DMS53 treated with DMSO at 0.1 percent for 48 hours (cell line): ENCODE measurements around the gene POMGNT2.

Experiments
- DNase-seq: peaks from one replicate; lab custom pipeline; 2025; ENCODE audit not compliant: unreplicated experiment; lab: John Stamatoyannopoulos, UW

Gene POMGNT2

GRCh38 chr3:43105596-43106292, at the start of gene POMGNT2:
Gene POMGNT2, minus strand, starts transcription at chr3:43106079. Its CDS starts 24,648 bp downstream, at chr3:43081431.
- peak; percentile 50 for DNase-seq

- DNase-seq: no peak
Measured at GRCh38 chr3:43154980-43155379, 49.1 kb upstream of the POMGNT2 start.

DNA sequence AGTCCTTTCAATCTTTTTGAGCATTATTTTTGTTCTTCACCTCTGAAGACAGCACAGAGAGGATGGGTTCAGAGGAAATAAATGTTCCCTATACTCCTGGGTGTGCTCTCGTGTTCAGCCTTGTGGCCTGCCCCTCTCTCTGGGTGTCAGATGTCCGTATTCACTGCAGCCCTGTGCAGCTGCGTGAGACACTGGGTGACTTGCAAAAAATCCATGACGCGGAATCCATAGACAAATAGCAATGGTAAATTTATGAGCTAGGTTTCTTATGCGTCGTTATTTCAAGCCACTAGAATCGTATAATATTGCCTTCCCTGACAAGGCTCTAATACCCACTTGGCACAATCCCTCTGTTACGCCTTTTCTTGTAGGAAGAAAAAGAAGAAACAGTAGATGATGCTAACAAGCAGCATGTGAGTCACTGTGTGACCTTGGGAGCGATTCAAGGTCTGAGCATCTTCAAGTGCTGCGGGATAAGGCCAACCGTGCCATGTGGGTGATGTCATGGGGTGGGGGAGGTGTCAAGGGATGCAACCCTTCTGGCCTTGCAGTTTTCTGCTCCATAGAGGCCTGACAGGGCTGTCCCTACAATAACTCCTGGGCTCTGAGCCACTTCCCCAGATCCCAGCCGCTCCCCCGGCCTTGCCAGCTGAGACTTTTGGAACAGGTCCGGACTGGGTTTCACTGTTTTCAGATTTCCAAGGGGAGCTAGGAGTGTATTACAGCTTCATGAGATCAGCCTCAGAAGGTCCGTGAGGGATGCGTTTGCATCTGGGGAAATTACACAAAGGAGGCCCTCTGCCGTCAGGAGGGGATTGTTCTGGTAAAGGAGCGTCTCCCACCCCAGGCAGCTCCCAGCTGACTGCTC, 47.6 kb upstream of the POMGNT2 start:
- no peak for DNase-seq

- no peak for DNase-seq
Measured at GRCh38 chr3:43152649-43153048, 46.8 kb upstream of the POMGNT2 start.

GRCh38 chr3:43148033-43148432, 42.2 kb upstream of the POMGNT2 start:
- no peak for DNase-seq

DNA sequence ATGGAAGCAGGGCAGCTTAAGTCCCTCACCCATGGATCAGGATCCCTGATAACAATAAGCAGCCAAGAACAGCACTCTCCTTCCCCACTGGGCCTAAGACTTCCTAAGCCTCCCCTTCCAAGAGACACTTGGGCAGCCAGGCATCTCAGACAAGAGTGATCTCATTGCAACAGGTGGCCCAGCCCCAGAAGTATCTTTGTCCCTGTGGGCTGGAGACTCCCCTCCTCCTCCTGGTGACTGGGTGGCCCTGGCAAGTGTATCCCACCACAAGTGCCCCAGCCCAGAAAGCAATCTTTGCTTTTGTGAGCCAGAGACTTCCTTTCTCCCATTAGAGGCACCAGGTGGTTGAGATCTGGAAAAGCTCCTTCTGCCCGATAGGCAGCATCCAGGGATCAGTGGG, 40.7 kb upstream of the POMGNT2 start:
- no peak for DNase-seq

DNA sequence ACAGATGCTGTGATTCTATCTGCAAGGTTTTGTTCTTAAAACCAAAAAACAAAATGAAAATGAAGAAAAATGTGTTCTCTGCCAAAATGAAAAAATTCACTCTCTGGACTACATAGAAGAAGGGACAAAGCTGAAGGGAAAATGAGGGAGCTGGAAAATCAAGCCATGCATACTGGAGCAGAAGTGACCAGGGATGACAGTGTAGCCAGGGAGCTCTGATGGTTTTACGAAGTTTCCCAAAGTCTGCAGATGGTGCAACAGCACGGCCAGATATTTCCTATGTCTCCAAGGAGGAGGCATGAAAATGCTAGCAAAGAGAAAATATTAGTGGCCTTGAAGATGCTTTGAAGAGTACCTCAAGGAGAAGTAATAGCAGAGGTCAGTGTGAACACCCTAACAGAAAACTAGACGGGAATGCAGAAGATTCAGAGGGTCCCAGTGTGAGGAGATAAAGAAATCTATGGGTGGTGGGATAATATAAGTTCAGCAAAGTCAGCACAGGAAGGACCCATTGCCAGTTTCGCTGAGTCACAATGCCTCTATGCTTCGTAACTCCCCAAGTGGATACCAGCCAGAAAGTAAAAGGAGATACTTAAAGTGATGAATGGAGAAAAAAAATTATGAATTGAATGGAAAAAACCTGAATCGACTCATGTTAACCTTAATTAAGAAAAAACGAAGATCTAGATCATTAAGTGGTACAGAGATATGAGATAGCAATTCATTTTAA, 39.0 kb upstream of the POMGNT2 start:
- DNase-seq: no peak

DNA sequence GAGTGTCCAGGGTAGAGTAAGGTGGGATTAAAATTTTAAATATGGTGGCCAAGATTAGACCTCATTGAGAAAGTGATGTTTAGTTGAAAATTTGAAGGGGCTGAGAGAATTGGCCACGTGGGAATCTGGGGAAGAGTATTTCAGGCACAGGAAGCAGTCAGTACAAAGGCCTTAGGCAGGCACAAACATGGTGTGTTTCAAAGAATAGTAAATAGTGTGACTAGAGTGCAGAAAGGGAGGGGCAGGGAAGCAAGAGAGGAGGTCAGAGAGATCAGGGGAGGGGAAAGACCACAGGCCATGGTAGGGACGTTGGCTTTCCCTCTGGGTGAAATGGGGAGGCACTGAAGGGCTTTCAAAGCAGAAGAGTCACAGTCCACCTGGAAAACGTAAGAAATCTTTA, 36.6 kb upstream of the POMGNT2 start:
- DNase-seq: no peak

DNA sequence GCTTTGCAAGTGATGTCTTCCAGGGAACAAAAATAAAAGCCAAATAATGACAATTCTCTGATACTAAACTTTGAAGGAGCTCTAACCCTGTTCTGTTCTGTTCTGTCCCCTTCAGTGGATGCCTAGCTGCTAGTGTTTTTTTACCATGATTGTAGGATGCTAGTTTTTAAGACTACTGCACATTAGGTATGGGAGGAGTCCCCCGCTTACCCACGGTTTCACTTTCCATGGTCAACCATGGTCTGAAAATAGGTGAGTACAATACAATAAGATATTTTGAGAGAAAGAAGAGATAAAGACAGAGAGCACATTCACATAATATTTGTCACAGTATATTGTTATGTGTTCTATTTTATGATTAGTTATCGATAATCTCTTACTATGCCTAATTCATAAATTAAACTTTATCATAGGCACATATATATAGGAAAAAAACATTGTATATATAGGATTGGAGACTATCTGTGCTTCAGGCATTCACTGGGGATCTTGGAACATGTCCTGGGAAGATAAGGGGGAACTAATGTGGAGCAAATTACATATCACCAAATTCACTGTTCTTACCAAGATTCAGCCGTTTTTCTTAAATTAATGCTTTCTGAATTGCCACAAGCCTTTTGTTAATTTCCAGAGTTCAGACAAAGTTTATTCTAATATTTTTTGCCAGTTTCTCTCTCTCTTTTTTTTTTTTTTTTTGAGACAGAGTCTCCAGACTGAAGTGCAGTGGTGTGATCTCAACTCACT, 32.8 kb upstream of the POMGNT2 start:
- no peak for DNase-seq

GRCh38 chr3:43132870-43133636, 27.2 kb upstream of the POMGNT2 start:
- DNase-seq: no peak

DNA sequence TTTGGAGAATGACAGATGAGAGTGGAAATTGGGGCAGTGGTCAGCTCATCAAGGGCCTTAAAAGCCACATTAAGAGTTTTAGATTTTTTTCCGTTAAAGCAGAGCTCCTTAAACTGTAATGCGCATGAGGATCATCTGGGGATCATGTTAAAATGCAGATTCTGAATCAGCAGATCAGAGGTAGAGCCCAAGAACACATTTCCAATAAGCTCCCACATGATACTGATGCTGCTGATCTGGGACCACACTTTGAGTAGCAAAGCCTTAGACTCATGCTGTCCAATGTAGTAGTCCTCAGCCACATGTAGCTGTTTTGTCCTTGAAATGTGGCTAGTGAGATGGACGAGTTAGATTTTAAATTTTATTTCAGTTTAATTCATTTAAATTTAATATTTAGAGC, 26.3 kb upstream of the POMGNT2 start:
- no peak for DNase-seq

GRCh38 chr3:43128464-43128863, 22.6 kb upstream of the POMGNT2 start:
- DNase-seq: no peak

GRCh38 chr3:43126536-43126935, 20.7 kb upstream of the POMGNT2 start:
- DNase-seq: no peak

GRCh38 chr3:43123895-43124294, 18.0 kb upstream of the POMGNT2 start:
- no peak for DNase-seq

GRCh38 chr3:43120937-43121336, 15.1 kb upstream of the POMGNT2 start:
- no peak for DNase-seq

DNA sequence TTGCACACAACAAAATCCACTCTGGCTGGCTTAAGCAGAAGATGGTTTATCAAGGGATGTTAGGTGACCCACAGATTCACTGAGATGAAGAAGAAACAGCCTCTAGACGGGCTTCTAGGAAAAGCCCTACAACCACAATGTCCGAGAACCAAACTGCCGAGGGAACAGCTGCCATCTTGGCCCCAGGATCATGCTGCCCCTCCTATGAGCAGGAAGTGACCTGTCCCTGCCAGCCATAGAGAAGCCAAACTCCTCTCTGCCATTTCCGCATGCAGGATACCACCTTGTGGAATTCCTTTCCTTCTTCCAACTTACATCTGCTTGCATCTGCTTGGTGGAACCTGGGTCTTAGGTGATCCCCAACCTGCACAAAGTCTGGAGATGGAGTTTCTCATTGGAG, 11.4 kb upstream of the POMGNT2 start:
- DNase-seq: no peak

DNA sequence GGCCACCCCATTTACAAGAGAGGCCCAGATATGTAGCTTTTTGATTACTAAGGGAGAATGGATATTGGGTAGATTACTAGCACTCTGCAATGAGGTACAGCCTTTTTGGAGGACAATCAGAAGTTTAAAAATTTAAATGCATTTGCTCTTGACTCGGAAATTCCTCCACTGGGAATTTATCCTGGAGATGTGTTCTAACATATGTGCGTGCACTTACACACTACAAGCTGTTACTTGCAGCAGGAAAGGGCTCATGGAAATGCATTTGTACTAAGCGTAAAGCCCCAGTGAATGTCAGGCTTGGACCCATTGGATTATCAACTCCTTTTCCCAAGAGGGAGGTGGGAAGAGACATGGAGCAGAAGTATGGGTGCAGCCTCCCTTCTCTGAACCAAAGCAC, 7.8 kb upstream of the POMGNT2 start:
- DNase-seq: no peak

GRCh38 chr3:43106293-43106628, 382 bp upstream of the POMGNT2 start:
- DNase-seq: no peak

- DNase-seq: no peak
Measured at GRCh38 chr3:43104660-43105595, 951 bp downstream of the POMGNT2 start.
